ENCODE data around the gene POLE. TPM values are rescaled to one million over a fixed set of nuclear protein-coding genes. Genes with fewer than 3 reads are reported as not detected.

The POLE gene
- total RNA-seq, 1 experiment from 2014 or later = 144 TPM

DNA sequence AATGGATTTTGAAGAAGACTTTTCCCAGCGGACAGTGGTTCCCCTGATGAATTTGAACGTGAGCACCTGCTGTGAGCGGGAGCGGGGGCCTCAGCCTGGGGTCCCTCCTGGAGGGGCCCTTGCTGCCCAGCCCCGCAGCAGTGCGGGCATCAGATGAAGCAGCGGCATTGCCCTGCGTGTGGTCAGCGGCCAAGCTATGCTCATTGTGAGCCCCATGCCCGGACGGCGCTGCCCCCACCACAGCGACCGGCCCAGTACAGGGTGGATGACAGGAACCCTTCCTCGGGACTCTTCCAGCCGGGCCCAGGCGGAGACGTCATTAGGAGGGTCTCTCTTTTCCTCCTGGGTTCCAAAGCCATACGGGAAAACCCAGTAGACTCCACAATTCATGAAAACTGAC is 80.2 kb downstream of the POLE start (continued):
- no peak for TF ChIP-seq SMAD3 (CRISPR knock-in tag; IDR thresholded peaks at IDR 0.05; ENCODE audit: borderline replicate concordance)
- TF ChIP-seq, protein P1, sequence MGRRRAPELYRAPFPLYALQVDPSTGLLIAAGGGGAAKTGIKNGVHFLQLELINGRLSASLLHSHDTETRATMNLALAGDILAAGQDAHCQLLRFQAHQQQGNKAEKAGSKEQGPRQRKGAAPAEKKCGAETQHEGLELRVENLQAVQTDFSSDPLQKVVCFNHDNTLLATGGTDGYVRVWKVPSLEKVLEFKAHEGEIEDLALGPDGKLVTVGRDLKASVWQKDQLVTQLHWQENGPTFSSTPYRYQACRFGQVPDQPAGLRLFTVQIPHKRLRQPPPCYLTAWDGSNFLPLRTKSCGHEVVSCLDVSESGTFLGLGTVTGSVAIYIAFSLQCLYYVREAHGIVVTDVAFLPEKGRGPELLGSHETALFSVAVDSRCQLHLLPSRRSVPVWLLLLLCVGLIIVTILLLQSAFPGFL (CRISPR knock-in tag; IDR thresholded peaks at IDR 0.05; ENCODE audit: borderline replicate concordance) = no peak
- TF ChIP-seq KAT7 (CRISPR knock-in tag; IDR thresholded peaks at IDR 0.05; ENCODE audit: borderline replicate concordance) = no peak
- TF ChIP-seq, protein P2, sequence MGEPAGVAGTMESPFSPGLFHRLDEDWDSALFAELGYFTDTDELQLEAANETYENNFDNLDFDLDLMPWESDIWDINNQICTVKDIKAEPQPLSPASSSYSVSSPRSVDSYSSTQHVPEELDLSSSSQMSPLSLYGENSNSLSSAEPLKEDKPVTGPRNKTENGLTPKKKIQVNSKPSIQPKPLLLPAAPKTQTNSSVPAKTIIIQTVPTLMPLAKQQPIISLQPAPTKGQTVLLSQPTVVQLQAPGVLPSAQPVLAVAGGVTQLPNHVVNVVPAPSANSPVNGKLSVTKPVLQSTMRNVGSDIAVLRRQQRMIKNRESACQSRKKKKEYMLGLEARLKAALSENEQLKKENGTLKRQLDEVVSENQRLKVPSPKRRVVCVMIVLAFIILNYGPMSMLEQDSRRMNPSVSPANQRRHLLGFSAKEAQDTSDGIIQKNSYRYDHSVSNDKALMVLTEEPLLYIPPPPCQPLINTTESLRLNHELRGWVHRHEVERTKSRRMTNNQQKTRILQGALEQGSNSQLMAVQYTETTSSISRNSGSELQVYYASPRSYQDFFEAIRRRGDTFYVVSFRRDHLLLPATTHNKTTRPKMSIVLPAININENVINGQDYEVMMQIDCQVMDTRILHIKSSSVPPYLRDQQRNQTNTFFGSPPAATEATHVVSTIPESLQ (CRISPR knock-in tag; IDR thresholded peaks at IDR 0.05) = no peak
- no peak for TF ChIP-seq ZNF263 (CRISPR knock-in tag; IDR thresholded peaks at IDR 0.05; ENCODE audit: low read depth)

DNA sequence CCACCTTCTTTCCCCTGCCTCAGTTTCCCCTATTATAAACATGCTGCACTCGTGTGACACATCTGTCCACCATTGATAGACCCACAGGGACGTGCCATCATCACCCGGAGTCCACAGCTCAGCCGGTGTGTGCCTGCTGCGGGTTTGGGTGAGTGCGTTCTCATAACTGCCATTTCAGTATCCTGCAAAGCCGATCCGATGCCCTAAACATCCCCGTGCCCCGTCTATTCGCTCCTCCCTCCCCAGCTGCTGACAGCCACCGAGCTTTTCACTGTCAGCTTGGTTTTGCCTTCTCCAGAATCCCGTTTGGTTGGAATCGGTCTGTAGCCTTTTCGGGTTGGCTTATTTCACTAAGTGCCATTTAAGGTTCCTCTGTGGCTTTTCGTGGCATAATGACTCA is 80.7 kb downstream of the POLE start:
- Mint-ChIP-seq H3K36me3 (peaks cover 5% of the 10 kb centered on the region; the same call in 1 of the 2 replicates), H3K4me1 (peaks cover 7% of the 10 kb centered on the region; the same call in 1 of the 2 replicates), H3K27me3 (ENCODE audit: low read depth) (peaks cover 90% of the 10 kb centered on the region), H3K27ac (no peak overlapping the region), H3K4me3 (no peak overlapping the region), H3K9me3 (peaks cover 7% of the 10 kb centered on the region)
- TF ChIP-seq ETV6 (CRISPR knock-in tag; IDR thresholded peaks at IDR 0.05) = no peak
- no peak for TF ChIP-seq FOXJ3 (CRISPR knock-in tag; IDR thresholded peaks at IDR 0.05; ENCODE audit: borderline replicate concordance)
- TF ChIP-seq, protein P2 (CRISPR knock-in tag; IDR thresholded peaks at IDR 0.05) = no peak
- TF ChIP-seq, protein P3, sequence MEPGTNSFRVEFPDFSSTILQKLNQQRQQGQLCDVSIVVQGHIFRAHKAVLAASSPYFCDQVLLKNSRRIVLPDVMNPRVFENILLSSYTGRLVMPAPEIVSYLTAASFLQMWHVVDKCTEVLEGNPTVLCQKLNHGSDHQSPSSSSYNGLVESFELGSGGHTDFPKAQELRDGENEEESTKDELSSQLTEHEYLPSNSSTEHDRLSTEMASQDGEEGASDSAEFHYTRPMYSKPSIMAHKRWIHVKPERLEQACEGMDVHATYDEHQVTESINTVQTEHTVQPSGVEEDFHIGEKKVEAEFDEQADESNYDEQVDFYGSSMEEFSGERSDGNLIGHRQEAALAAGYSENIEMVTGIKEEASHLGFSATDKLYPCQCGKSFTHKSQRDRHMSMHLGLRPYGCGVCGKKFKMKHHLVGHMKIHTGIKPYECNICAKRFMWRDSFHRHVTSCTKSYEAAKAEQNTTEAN (CRISPR knock-in tag; IDR thresholded peaks at IDR 0.05) = no peak
- TF ChIP-seq, protein P4, sequence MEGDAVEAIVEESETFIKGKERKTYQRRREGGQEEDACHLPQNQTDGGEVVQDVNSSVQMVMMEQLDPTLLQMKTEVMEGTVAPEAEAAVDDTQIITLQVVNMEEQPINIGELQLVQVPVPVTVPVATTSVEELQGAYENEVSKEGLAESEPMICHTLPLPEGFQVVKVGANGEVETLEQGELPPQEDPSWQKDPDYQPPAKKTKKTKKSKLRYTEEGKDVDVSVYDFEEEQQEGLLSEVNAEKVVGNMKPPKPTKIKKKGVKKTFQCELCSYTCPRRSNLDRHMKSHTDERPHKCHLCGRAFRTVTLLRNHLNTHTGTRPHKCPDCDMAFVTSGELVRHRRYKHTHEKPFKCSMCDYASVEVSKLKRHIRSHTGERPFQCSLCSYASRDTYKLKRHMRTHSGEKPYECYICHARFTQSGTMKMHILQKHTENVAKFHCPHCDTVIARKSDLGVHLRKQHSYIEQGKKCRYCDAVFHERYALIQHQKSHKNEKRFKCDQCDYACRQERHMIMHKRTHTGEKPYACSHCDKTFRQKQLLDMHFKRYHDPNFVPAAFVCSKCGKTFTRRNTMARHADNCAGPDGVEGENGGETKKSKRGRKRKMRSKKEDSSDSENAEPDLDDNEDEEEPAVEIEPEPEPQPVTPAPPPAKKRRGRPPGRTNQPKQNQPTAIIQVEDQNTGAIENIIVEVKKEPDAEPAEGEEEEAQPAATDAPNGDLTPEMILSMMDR (IDR thresholded peaks at IDR 0.05) = no peak
- ATAC-seq = no peak
- no peak for DNase-seq (ENCODE audit: low spot score)
- ChIA-PET POLR2A (no interaction called here), CTCF (interaction anchor here (1.0 kb wide), 1 partner anchor 8 kb away, joined by 5 read pairs; no protein-coding TSS in a partner anchor)

DNA sequence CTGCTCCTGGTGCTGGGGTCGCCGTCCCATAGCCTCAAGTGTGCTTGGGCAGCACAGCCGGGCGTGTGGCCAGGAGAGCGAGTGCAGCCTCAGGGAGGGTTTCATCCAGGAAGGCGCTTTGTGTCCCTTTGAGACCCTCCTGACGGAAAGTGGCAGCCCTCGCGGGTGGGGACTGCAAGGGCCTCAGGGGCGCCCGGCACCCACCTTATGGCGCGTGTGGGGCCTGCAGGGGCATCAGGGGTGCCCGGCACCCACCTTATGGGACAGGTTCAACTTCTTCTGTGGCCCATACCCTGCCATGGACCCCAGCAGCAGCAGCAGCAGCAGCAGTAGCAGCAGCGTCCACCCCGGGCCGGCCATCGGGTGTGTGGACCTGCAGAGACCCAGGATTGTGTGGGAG is 81.2 kb downstream of the POLE start:
- Mint-ChIP-seq H3K4me1 (peaks cover 7% of the 10 kb centered on the region; the same call in 1 of the 2 replicates), H3K36me3 (0 out of 2 replicates have a peak, but pooled peaks cover 2% of the 10 kb centered on the region), H3K4me3 (no peak overlapping the region), H3K9me3 (0 out of 2 replicates have a peak, but pooled peaks cover 3% of the 10 kb centered on the region), H3K27me3 (ENCODE audit: low read depth) (peaks cover 89% of the 10 kb centered on the region), H3K27ac (no peak overlapping the region)
- no peak for DNase-seq (ENCODE audit: low spot score)
- POLR2A ChIA-PET = no interaction called here
- no peak for ATAC-seq
- CTCF ChIA-PET = interaction anchor here (1.0 kb wide), 1 partner anchor 9 kb away, joined by 5 read pairs; no protein-coding TSS in a partner anchor
- TF ChIP-seq NFE2L1 (CRISPR knock-in tag; IDR thresholded peaks at IDR 0.05) (no peak), TEAD1 (CRISPR knock-in tag; IDR thresholded peaks at IDR 0.05) (no peak), ZNF263 (CRISPR knock-in tag; IDR thresholded peaks at IDR 0.05; ENCODE audit: low read depth) (no peak), ATF1 (CRISPR knock-in tag; IDR thresholded peaks at IDR 0.05) (no peak)
- TF ChIP-seq, protein P5, sequence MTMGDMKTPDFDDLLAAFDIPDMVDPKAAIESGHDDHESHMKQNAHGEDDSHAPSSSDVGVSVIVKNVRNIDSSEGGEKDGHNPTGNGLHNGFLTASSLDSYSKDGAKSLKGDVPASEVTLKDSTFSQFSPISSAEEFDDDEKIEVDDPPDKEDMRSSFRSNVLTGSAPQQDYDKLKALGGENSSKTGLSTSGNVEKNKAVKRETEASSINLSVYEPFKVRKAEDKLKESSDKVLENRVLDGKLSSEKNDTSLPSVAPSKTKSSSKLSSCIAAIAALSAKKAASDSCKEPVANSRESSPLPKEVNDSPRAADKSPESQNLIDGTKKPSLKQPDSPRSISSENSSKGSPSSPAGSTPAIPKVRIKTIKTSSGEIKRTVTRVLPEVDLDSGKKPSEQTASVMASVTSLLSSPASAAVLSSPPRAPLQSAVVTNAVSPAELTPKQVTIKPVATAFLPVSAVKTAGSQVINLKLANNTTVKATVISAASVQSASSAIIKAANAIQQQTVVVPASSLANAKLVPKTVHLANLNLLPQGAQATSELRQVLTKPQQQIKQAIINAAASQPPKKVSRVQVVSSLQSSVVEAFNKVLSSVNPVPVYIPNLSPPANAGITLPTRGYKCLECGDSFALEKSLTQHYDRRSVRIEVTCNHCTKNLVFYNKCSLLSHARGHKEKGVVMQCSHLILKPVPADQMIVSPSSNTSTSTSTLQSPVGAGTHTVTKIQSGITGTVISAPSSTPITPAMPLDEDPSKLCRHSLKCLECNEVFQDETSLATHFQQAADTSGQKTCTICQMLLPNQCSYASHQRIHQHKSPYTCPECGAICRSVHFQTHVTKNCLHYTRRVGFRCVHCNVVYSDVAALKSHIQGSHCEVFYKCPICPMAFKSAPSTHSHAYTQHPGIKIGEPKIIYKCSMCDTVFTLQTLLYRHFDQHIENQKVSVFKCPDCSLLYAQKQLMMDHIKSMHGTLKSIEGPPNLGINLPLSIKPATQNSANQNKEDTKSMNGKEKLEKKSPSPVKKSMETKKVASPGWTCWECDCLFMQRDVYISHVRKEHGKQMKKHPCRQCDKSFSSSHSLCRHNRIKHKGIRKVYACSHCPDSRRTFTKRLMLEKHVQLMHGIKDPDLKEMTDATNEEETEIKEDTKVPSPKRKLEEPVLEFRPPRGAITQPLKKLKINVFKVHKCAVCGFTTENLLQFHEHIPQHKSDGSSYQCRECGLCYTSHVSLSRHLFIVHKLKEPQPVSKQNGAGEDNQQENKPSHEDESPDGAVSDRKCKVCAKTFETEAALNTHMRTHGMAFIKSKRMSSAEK (CRISPR knock-in tag; IDR thresholded peaks at IDR 0.05; ENCODE audit: borderline replicate concordance) = no peak
- TF ChIP-seq, protein P6, sequence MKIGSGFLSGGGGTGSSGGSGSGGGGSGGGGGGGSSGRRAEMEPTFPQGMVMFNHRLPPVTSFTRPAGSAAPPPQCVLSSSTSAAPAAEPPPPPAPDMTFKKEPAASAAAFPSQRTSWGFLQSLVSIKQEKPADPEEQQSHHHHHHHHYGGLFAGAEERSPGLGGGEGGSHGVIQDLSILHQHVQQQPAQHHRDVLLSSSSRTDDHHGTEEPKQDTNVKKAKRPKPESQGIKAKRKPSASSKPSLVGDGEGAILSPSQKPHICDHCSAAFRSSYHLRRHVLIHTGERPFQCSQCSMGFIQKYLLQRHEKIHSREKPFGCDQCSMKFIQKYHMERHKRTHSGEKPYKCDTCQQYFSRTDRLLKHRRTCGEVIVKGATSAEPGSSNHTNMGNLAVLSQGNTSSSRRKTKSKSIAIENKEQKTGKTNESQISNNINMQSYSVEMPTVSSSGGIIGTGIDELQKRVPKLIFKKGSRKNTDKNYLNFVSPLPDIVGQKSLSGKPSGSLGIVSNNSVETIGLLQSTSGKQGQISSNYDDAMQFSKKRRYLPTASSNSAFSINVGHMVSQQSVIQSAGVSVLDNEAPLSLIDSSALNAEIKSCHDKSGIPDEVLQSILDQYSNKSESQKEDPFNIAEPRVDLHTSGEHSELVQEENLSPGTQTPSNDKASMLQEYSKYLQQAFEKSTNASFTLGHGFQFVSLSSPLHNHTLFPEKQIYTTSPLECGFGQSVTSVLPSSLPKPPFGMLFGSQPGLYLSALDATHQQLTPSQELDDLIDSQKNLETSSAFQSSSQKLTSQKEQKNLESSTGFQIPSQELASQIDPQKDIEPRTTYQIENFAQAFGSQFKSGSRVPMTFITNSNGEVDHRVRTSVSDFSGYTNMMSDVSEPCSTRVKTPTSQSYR (CRISPR knock-in tag; IDR thresholded peaks at IDR 0.05) = no peak
- TF ChIP-seq, protein P7, sequence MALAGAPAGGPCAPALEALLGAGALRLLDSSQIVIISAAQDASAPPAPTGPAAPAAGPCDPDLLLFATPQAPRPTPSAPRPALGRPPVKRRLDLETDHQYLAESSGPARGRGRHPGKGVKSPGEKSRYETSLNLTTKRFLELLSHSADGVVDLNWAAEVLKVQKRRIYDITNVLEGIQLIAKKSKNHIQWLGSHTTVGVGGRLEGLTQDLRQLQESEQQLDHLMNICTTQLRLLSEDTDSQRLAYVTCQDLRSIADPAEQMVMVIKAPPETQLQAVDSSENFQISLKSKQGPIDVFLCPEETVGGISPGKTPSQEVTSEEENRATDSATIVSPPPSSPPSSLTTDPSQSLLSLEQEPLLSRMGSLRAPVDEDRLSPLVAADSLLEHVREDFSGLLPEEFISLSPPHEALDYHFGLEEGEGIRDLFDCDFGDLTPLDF (CRISPR knock-in tag; IDR thresholded peaks at IDR 0.05) = no peak

All from WTC11 (cell line).